ENCODE results near the gene CHFR. TPM values are rescaled to one million over a fixed set of nuclear protein-coding genes. Genes with fewer than 3 reads are reported as not detected.
A peak's percentile ranks its signal among the peaks of the same experiment; 100 is the strongest.

The CHFR gene
- total and polyA plus RNA-seq, 9 of the 15 experiments (the other 6 are each of a cell fraction or from before 2014, with no cell fraction given): 0.61 to 33.9 (median 19.3) TPM

DNA sequence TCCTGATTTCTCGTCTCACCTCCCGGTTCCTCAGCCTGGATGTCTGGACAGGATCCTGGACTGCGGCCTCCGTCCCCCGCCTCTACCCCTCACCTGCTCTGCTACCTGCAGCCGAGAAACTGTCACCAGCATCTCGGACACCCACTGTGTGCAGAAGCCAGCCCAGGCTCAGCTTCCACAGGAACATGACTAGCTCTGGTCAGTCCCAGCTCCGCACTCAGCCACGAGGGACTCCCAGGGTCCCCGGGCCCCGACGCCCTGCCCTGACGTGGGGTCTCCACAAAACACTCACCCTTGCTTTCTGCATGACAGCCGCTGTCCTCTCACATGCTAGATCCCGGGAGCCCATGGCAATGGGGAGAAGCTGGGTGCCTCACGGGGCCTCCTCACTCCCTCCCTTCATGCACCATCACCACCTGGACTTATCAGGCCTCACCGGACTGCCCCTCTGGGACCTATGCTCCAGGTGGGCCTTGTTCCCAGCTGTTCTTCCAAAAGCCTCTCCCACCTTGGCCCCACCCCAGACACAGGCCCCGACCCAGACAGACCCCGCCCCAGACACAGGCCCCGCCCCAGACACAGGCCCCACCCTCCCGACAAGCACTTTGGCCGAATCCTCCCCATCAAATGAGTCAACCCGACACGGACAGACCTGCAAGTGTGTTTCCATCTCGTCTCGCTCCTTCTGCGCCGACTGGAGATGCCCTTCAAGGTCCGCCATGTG lies 98.9 kb downstream of the CHFR start (continued):
- TF ChIP-seq HDAC2 (IDR thresholded peaks at IDR 0.05): no peak
- no peak for TF ChIP-seq YBX1 (IDR thresholded peaks at IDR 0.05)
- TF ChIP-seq E2F3 (CRISPR knock-in tag; IDR thresholded peaks at IDR 0.05): no peak
- TF ChIP-seq RAD21 (CRISPR knock-in tag; conservative IDR thresholded peaks at IDR 0.05 in 1 of 2, IDR thresholded peaks at IDR 0.05 in 1 of 2): no peak

- Histone ChIP-seq H4K20me1 (replicated peaks; ENCODE audit: control insufficient read depth, insufficient read depth, low read length) (no peaks in the 10 kb centered on the region), H3K27ac (ENCODE audit: extremely low read depth, low read depth, low read length) (no peak overlapping the region), H2AFZ (ENCODE audit: low read depth, low read length) (no peak overlapping the region), H3K79me2 (ENCODE audit: control insufficient read depth, insufficient read depth, low read length) (no peaks in the 10 kb centered on the region; the same call in 2 of the 3 replicates), H3K4me3 (no peak overlapping the region), H3K27me3 (ENCODE audit: control insufficient read depth in 2 of 2, insufficient read depth in 2 of 2, low read length in 2 of 2) (no peaks in the 10 kb centered on the region), H3K9me1 (ENCODE audit: control insufficient read depth, insufficient read depth, low read length) (no peaks in the 10 kb centered on the region), H3K9ac (ENCODE audit: insufficient read depth in 1 of 2, low read depth in 2 of 2, low read length in 2 of 2) (no peak overlapping the region), H3K36me3 (ENCODE audit: control insufficient read depth, insufficient read depth, low read length) (peaks cover 69% of the 10 kb centered on the region; the same call in 2 of the 3 replicates), H3K4me1 (replicated peaks in 1 of 2; ENCODE audit: control insufficient read depth in 2 of 2, insufficient read depth in 2 of 2, low read length in 2 of 2) (peaks cover 0 to 7% of the 10 kb centered on the region in 2 experiments; a peak in 1 of 5 replicates), H3K4me2 (ENCODE audit: insufficient read depth, low read length) (no peak overlapping the region), H3K9me3 (replicated peaks; ENCODE audit: control insufficient read depth, insufficient read depth, low read depth, low read length) (no peaks in the 10 kb centered on the region)
- ChIA-PET CTCF (ENCODE audit: low intra/inter-chr PET ratio) (no interaction called here), POLR2A (no interaction called here)
- DNase-seq (ENCODE audit: extremely low read depth in 1 of 4, low spot score in 3 of 4): no peak
- 98% methylated on average over 10 of the region's 15 CpGs for WGBS (ENCODE audit: insufficient coverage, low coverage, missing lambda C conversion rate)
- no peak for ATAC-seq
- intact Hi-C loops (cut with micrococcal nuclease): no loop called here
- no TSS peak for BruUV-seq (replicated peaks)
- FAIRE-seq: no peak
- in situ Hi-C loops (cut with MboI): no loop called here
- TF ChIP-seq TCFL5 (CRISPR knock-in tag; conservative IDR thresholded peaks at IDR 0.05): no peak
- 0 out of 2 replicates have a peak, but pooled peaks have one; percentile 27 for TF ChIP-seq POLR2G (IDR thresholded peaks at IDR 0.05; ENCODE audit: low read depth, low read length)
- TF ChIP-seq ZBTB7A (IDR thresholded peaks at IDR 0.05; ENCODE audit: borderline replicate concordance, control insufficient read depth, low read depth, low read length): peak; percentile 45; the same call in 1 of the 2 replicates
- TF ChIP-seq RBM22 (IDR thresholded peaks at IDR 0.05; ENCODE audit: low read depth, low read length, poor library complexity, severe bottlenecking): peak; percentile 34
- TF ChIP-seq CHD1 (IDR thresholded peaks at IDR 0.05; ENCODE audit: low read length): no peak
- no peak for TF ChIP-seq RAD51 (IDR thresholded peaks at IDR 0.05; ENCODE audit: borderline replicate concordance, low read depth)
- TF ChIP-seq, protein P1, sequence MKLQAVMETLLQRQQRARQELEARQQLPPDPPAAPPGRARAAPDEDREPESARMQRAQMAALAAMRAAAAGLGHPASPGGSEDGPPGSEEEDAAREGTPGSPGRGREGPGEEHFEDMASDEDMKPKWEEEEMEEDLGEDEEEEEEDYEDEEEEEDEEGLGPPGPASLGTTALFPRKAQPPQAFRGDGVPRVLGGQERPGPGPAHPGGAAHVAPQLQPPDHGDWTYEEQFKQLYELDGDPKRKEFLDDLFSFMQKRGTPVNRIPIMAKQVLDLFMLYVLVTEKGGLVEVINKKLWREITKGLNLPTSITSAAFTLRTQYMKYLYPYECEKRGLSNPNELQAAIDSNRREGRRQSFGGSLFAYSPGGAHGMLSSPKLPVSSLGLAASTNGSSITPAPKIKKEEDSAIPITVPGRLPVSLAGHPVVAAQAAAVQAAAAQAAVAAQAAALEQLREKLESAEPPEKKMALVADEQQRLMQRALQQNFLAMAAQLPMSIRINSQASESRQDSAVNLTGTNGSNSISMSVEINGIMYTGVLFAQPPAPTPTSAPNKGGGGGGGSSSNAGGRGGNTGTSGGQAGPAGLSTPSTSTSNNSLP (IDR thresholded peaks at IDR 0.05; ENCODE audit: borderline replicate concordance, low read depth, low read length): no peak
- TF ChIP-seq, protein P2, sequence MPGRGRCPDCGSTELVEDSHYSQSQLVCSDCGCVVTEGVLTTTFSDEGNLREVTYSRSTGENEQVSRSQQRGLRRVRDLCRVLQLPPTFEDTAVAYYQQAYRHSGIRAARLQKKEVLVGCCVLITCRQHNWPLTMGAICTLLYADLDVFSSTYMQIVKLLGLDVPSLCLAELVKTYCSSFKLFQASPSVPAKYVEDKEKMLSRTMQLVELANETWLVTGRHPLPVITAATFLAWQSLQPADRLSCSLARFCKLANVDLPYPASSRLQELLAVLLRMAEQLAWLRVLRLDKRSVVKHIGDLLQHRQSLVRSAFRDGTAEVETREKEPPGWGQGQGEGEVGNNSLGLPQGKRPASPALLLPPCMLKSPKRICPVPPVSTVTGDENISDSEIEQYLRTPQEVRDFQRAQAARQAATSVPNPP (IDR thresholded peaks at IDR 0.05; ENCODE audit: borderline replicate concordance, insufficient read depth, insufficient read length): no peak
- no peak for TF ChIP-seq FIP1L1 (IDR thresholded peaks at IDR 0.05; ENCODE audit: low read depth, low read length, poor library complexity, severe bottlenecking)
- TF ChIP-seq KLF16 (IDR thresholded peaks at IDR 0.05): no peak
- no peak for TF ChIP-seq NRF1 (conservative IDR thresholded peaks at IDR 0.05 in 1 of 2, IDR thresholded peaks at IDR 0.05 in 1 of 2)
- TF ChIP-seq RBM39 (optimal IDR thresholded peaks at IDR 0.05; ENCODE audit: low read depth, low read length): no peak
- TF ChIP-seq IRF2 (CRISPR knock-in tag; IDR thresholded peaks at IDR 0.05): no peak
Measured at GRCh38 chr12:132787877-132788276, 99.5 kb downstream of the CHFR start.

Data from K562 (cell line).